Measurements from ENCODE around the gene PDIK1L.
"Not testable (repeated sequence)": the region's sequence is repeated elsewhere in the genome, so short reads cannot be mapped to it uniquely, and the experiment has no call there.

The PDIK1L gene

DNA sequence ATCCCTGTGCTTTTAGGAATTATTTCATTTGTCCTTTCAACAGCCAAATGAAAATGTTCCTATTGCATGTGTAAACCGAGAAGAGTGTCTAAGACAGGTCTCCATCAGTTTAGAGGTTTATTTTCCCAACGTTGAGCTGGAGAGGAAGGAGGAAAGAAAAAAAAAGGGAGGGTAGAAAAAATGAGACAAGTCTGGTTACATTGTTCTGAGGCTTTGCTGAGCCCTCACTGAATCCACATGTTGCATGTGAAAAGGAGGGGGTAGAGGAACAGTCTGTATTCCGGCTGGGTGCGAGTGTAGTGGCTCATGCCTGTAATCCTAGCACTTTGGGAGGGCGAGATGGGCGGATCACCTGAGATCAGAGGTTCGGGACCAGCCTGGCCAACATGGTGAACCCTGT, 19.2 kb upstream of the PDIK1L start:
- no peak for DNase-seq

- DNase-seq = not testable (repeated sequence)
Observed at GRCh38 chr1:26093569-26093968, 18.1 kb upstream of the PDIK1L start.

- DNase-seq = peak; percentile 28
Observed at GRCh38 chr1:26094076-26094669, 17.5 kb upstream of the PDIK1L start.

DNA sequence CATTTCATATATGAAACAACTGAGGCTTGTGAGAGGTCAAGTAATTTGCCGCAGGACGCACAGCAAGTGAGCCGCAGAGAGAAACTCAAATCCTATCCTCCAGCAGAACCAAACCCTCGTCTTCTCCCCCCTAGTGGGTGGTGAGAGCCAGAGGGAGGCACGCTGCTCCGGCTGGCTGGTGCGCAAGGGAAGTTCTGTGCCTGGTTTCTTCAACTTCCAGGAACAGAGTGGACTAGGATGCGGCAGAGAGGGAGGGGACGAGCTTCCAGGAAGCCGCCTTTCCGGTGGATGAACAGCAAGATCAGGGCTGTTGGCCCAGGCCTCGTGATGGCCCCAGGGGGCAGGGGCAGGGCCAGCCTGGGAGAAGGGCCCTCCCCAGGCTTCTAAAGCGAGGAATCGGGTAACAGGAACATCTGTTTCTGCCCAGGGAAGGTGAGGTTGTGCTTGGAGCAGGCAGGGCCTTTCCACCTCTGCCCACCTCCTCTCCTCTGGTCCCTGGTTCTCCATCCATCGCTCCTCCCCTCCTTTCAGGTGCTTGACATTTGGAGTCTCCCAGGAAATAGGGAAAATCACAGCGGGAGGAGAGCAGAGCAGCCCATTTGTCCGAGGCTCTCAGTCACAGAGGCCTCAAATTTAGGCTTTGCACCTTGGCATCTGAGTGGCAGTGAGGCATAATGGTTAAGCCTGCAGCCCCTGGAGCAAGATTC, 16.8 kb upstream of the PDIK1L start:
- DNase-seq = peak; percentile 89

- no peak for DNase-seq
Observed at GRCh38 chr1:26096471-26096870, 15.2 kb upstream of the PDIK1L start.

DNA sequence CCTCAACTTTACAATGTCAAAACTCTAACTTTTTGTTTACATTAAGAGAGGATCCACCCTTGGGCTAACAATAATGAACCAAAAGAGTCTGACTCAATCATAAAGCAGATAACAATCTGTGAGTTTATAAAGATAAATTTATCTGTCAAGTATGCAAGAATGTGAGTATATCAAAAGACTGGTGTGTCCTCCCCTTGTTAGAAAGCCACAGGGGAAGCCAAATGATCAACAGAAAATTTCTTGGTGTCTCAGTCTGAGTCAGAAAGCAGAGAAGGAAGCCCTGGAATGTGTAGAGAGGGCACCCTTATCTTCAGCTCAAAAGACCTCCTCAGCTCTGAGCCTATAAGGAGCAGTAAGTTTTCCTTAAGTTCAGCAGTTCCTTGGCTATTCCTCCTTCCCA, 13.9 kb upstream of the PDIK1L start:
- DNase-seq = no peak

GRCh38 chr1:26098602-26099001, 13.0 kb upstream of the PDIK1L start:
- DNase-seq = no peak

DNA sequence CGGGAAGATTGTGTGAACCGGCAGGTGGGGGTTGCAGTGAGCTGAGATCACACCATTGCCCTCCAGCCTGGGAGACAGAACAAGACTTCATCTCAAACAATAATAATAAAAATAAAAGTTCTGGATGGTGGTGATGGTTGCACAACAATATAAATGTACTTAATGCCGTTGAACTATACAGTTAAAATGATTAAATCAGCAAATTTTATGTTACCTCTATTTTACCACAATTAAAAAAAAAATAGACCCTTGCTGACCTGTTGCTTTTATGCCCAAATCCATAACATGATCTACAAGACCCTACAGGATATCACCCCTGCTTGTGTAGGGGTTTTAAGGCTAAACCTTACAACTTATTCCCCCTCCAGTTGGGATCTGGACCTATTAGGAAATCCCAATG, 11.8 kb upstream of the PDIK1L start:
- no peak for DNase-seq

DNA sequence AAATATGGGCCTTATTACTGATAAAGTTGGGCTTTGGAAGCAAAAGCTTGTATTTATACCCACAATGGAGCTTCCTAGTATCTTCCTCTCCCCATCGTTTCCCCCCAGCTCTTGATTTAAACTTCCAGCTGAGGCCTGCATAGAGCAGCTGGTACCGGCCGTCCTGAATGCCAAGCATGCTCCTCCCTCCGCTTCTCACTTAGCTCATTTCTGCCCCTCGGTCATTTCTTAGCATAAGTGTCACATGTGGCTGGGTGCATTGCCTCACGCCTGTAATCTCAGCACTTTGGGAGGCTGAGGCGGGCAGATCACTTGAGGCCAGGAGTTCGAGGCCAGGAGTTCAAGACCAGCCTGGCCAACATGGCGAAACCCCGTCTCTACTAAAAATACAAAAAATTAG, 11.4 kb upstream of the PDIK1L start:
- DNase-seq = not testable (repeated sequence)

DNA sequence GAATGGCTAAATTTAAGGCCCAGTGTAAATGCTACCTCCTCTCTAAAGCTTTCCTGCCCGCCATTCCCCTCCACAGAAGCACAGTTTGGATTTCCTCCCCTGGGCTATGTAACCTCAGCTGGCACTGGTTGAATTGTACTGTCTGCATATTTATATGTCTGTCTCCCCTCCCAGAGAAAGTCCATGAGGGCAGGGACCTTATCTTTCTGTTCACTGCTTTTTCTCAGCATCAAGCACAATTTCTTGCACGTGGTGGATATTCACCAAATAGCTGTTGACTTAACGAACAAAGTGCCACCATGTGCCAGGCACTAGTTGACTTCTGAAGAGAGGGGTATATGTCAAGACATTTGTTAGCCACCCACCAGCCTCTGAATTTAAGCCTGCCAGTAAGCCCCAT, 9.5 kb upstream of the PDIK1L start:
- no peak for DNase-seq

DNA sequence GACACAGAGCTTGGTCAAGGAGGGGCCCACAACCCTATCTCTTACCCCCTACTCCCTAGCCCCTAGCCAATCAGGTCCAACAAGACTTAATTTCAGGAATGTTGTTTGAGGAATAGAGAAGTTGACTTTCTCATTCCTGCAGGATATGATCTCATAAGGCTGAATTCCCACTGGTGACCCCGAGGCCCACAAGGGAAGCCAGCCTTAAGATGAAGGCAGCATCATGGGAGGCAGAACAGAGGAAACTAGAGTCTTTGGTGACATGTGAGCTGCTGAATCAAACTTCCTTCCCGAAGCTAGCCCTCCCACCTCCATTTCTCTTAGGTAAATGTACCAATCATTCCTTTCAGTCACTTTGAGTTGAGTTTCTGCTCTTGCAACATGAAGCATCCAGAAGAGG, 9.1 kb upstream of the PDIK1L start:
- DNase-seq = no peak

GRCh38 chr1:26105226-26105548, 6.4 kb upstream of the PDIK1L start:
- not testable (repeated sequence) for DNase-seq

DNA sequence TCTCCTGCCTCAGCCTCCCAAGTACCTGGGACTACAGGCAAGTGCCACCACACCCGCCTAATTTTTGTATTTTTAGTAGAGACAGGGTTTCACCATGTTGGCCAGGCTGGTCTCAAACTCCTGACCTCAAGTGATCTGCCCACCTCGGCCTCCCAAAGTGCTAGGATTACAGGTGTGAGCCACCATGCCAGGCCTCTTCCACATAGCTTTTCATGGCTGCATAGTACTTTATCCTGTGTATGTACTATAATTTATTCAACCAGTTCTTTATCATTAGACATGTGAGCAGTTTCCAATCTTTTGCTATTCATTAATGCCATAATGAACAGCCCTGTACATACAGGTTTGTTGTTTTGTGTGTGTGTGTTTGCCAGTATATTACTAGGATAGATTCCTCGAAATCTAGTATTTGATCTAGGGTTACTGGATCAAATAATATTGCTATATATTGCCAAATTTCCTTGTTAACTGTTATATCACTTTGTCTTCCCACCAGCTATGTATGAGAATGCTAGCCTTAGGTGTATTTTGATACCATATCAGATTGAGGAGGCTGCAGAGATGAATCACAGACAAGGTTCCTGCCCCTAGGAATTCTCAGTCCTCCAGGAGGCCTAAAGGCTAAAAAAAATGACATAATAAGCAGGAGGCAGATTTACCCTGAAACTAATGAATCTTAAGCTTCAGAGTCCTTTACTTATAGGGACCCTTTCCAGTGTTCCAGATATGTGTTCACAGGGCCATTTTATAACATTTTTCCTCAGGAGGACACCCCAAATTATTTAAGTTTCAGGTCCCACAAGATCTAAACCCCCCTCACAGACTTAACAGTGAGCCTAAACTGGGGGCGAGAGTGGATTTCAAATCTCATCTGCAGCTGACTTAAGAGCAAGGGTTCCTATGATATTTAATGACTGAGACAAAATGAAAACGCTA, 2.1 kb upstream of the PDIK1L start:
- no peak for DNase-seq

DNA sequence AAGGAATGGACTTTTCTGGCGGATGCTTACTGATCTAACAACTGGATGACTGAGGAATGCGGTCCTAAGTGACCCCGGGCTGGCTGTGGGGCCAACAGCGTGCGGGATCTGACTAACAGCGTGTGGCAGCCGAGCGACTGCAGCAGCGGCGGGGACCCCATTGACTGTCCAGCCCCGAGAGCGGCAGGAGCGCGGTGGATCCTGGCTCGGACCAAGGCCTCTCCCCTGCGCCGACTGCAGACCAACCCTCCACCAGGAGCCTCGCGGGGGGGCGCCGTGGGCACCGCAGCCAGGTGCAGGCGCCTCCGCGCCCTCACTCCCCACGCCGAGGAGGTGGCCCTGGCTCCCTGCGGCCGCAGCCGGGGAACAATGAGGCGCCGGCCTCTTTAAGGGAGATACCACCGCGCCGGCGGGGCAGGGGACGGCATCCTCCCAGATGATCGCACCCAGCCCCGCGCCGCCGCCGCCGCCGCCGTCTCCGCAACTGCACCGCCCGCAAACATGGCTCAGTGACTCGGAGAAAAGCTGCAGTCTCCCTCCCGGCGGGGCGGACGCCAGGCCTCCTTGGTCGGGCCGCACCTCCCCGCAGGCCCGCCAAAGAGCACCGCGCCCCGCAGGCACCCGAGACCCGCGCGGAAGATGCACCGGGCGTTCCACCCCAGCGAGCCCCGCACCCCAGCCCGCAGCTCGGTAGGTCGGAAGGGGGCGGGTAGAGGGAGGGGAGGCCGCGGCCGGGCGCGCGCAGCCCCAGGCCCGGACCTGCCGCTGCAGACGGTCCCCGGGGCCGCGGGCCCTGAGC, 694 bp upstream of the PDIK1L start:
- DNase-seq = peak; percentile 86

- peak; percentile 68 for DNase-seq
Observed at GRCh38 chr1:26112407-26112775, 767 bp downstream of the PDIK1L start.

GRCh38 chr1:26114165-26114927, 2.7 kb downstream of the PDIK1L start:
- no peak for DNase-seq

- DNase-seq = no peak
Observed at GRCh38 chr1:26119892-26120608, 8.4 kb downstream of the PDIK1L start.

GRCh38 chr1:26121854-26122773, 10.5 kb downstream of the PDIK1L start:
- DNase-seq = no peak

DNA sequence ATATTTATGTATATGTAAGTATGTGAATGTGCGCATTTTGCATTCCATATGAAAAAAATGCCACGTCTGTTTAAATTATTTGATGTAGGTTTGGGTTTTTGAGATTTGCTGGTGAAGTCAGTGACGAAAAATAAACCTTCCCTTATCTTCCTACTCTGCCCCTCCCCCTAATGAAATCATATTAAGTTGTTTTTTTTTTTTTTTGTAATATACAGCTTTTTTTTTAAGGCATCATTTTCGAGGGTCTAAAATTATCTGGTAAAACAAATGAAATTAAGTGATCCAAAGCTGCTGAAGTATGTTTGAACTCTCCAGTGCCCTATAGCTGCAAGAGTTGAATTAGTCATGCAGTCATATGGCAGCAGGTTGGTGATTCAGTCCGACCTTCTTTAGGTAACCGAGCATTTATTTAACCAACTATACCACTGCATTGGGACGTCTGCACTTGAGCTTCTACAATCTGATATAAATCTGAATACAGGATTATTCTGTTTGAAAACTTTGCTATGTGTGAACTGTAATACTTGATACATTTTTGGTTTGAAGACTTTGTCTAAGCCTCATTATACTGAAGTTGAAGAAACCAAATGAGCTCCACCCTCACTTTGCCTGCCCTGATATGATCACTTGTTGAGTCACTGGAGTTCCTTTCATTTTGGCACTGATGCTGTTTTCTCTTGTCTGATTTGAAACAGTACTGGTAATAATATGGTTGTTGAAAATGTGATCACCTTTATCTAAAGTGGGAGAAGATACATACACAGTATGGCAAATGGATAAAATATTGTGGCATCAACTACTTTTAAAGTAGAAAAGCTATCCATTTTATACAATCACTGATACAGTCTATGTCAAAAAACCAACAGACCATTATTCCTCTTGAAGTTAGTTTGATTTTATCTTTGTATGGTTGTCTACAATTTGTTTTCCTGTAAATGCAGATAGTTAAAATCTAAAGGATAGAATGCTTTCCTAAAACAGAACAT, 11.7 kb downstream of the PDIK1L start:
- no peak for DNase-seq
